GM21381 (cell line): ENCODE measurements around the gene ZNF273.
"Not testable (repeated sequence)": the region's sequence is repeated elsewhere in the genome, so short reads cannot be mapped to it uniquely, and the experiment has no call there.

ENCODE experiments used
- ATAC-seq: cut with Tn5 transposase; IDR thresholded peaks from one replicate; pipeline ENCODE4 v1.9.1; 2021; ENCODE audit warnings: mild to moderate bottlenecking, moderate library complexity; ENCODE audit not compliant: unreplicated experiment

ZNF273 gene

GRCh38 chr7:64902806-64903721 is at the start of gene ZNF273:
Gene ZNF273, plus strand, starts transcription at chr7:64903273. Its CDS starts 45 bp downstream, at chr7:64903318.
- ATAC-seq, result peak; percentile 98

GRCh38 chr7:64853679-64854078 is 49.4 kb upstream of the ZNF273 start:
- no peak for ATAC-seq

GRCh38 chr7:64854969-64855368 is 48.1 kb upstream of the ZNF273 start:
- ATAC-seq, result no peak

- ATAC-seq, result no peak
Observed at GRCh38 chr7:64863021-64863420, 40.1 kb upstream of the ZNF273 start.

GRCh38 chr7:64863530-64863929 is 39.5 kb upstream of the ZNF273 start:
- not testable (repeated sequence) for ATAC-seq

- ATAC-seq, result no peak
Observed at GRCh38 chr7:64863969-64864368, 39.1 kb upstream of the ZNF273 start.

GRCh38 chr7:64867863-64868440 is 35.1 kb upstream of the ZNF273 start:
- no peak for ATAC-seq

- no peak for ATAC-seq
Observed at GRCh38 chr7:64868499-64868898, 34.6 kb upstream of the ZNF273 start.

GRCh38 chr7:64869121-64869725 is 33.9 kb upstream of the ZNF273 start:
- ATAC-seq, result no peak

- ATAC-seq, result no peak
Observed at GRCh38 chr7:64869912-64870562, 33.0 kb upstream of the ZNF273 start.

GRCh38 chr7:64870656-64871055 is 32.4 kb upstream of the ZNF273 start:
- ATAC-seq, result no peak

- no peak for ATAC-seq
Observed at GRCh38 chr7:64871761-64872160, 31.3 kb upstream of the ZNF273 start.

- ATAC-seq, result no peak
Observed at GRCh38 chr7:64872351-64873154, 30.5 kb upstream of the ZNF273 start.

- no peak for ATAC-seq
Observed at GRCh38 chr7:64873155-64873500, 29.9 kb upstream of the ZNF273 start.

- no peak for ATAC-seq
Observed at GRCh38 chr7:64873517-64873916, 29.6 kb upstream of the ZNF273 start.

- ATAC-seq, result no peak
Observed at GRCh38 chr7:64874114-64874513, 29.0 kb upstream of the ZNF273 start.

GRCh38 chr7:64874562-64875250 is 28.4 kb upstream of the ZNF273 start:
- ATAC-seq, result no peak

- no peak for ATAC-seq
Observed at GRCh38 chr7:64875258-64875657, 27.8 kb upstream of the ZNF273 start.

GRCh38 chr7:64875658-64876406 is 27.2 kb upstream of the ZNF273 start:
- ATAC-seq, result no peak
